Measurements from ENCODE around the gene SOS1. TPM values are rescaled to one million over a fixed set of nuclear protein-coding genes. Genes with fewer than 3 reads are reported as not detected.

Gene SOS1
- total and polyA plus RNA-seq, 4 donors: 4.2 to 16.4 (median 7.2) TPM

DNA sequence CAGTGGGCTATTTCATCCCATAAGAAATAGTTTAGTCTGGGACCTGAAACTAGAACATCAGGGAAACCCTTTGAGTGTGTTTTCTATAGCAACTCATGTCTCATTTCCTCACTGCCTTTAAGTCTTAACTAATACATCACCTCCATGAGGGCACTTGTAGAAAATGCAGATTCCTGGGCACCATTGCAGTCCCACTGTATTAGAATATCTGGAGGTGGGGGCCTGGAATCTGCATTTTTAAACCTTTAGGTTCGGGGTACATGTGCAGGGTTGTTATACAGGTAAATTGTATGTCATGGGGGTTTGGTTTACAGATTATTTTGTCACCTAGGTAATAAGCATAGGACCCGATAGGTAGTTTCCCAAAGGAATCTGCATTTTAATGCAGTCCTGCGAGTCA, 143.8 kb downstream of the SOS1 start:
- TF ChIP-seq FOXA2 (IDR thresholded peaks at IDR 0.05) (no peak), YY1 (IDR thresholded peaks at IDR 0.05) (no peak), NR2F2 (IDR thresholded peaks at IDR 0.05) (no peak), REST (IDR thresholded peaks at IDR 0.05) (no peak), ZBTB33 (IDR thresholded peaks at IDR 0.05) (no peak), EGR1 (IDR thresholded peaks at IDR 0.05; ENCODE audit: low read depth in 2 of 2) (no peak), HNF4A (conservative IDR thresholded peaks at IDR 0.05) (no peak), SP1 (IDR thresholded peaks at IDR 0.05) (no peak)
- Histone ChIP-seq H3K36me3 (ENCODE audit: control insufficient read depth in 4 of 4, insufficient read depth in 3 of 4, low read depth in 1 of 4, low read length in 3 of 4) (no peaks in the 10 kb centered on the region), H3K9me3 (ENCODE audit: control insufficient read depth in 4 of 4, low read length in 3 of 4) (no peaks in the 10 kb centered on the region), H3K4me1 (ENCODE audit: control insufficient read depth in 4 of 4, insufficient read depth in 4 of 4, low read length in 3 of 4) (no peaks in the 10 kb centered on the region), H3K27ac (ENCODE audit: low read depth in 1 of 2, low read length in 2 of 2) (no peak overlapping the region), H3K9ac (ENCODE audit: low read depth in 1 of 2, low read length in 2 of 2) (no peak overlapping the region), H3K27me3 (ENCODE audit: control insufficient read depth in 4 of 4, insufficient read depth in 4 of 4, low read length in 3 of 4) (no peaks in the 10 kb centered on the region), H3K4me3 (ENCODE audit: low read depth in 1 of 3, low read length in 3 of 3) (no peak overlapping the region)
- WGBS: 96% methylated on average over 3 of the region's 3 CpGs
- no peak for DNase-seq (ENCODE audit: low spot score)

DNA sequence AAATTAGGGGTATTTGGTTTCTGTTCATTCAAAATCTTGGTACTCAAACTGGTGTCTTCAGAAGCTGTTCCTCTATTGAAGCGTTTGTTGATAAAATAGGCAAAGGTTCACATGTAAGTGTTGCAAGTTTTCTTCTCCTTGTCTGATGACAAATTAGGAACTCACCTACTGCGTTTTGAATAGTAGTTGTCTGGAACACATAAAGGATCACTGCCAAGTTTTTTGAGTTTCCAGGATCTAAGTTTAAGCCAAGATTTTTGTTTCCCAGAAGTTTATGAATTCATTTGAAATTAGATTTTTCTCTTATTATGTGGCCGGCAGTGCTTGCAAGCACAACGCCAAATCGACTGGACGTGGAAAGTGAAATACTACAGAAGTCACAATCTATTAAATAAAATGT, 145.8 kb downstream of the SOS1 start:
- Histone ChIP-seq H3K9me3 (ENCODE audit: control insufficient read depth in 4 of 4, low read length in 3 of 4) (no peaks in the 10 kb centered on the region), H3K27me3 (ENCODE audit: control insufficient read depth in 4 of 4, insufficient read depth in 4 of 4, low read length in 3 of 4) (no peaks in the 10 kb centered on the region), H3K4me3 (ENCODE audit: low read depth in 1 of 3, low read length in 3 of 3) (no peak overlapping the region), H3K4me1 (ENCODE audit: control insufficient read depth in 4 of 4, insufficient read depth in 4 of 4, low read length in 3 of 4) (no peaks in the 10 kb centered on the region), H3K9ac (ENCODE audit: low read depth in 1 of 2, low read length in 2 of 2) (no peak overlapping the region), H3K36me3 (ENCODE audit: control insufficient read depth in 4 of 4, insufficient read depth in 3 of 4, low read depth in 1 of 4, low read length in 3 of 4) (no peaks in the 10 kb centered on the region), H3K27ac (ENCODE audit: low read depth in 1 of 2, low read length in 2 of 2) (no peak overlapping the region)
- no peak for DNase-seq (ENCODE audit: low spot score)
- no peak for TF ChIP-seq CTCF (IDR thresholded peaks at IDR 0.05; ENCODE audit: low read depth, low read length, missing input control)
- no peak for TF ChIP-seq TAF1 (conservative IDR thresholded peaks at IDR 0.05)
- TF ChIP-seq, protein P1, sequence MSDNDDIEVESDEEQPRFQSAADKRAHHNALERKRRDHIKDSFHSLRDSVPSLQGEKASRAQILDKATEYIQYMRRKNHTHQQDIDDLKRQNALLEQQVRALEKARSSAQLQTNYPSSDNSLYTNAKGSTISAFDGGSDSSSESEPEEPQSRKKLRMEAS (IDR thresholded peaks at IDR 0.05): no peak
- no peak for TF ChIP-seq RAD21 (IDR thresholded peaks at IDR 0.05)
- no peak for TF ChIP-seq SP1 (IDR thresholded peaks at IDR 0.05)
- no peak for TF ChIP-seq YY1 (IDR thresholded peaks at IDR 0.05)
- no peak for TF ChIP-seq HNF4G (IDR thresholded peaks at IDR 0.05)
- no peak for TF ChIP-seq HNF4A (conservative IDR thresholded peaks at IDR 0.05)
- TF ChIP-seq NR2F2 (IDR thresholded peaks at IDR 0.05): no peak
- no peak for TF ChIP-seq EGR1 (IDR thresholded peaks at IDR 0.05; ENCODE audit: low read depth in 2 of 2)
- no peak for TF ChIP-seq JUND (IDR thresholded peaks at IDR 0.05)
- no peak for TF ChIP-seq ATF3 (IDR thresholded peaks at IDR 0.05)
- TF ChIP-seq ZBTB33 (IDR thresholded peaks at IDR 0.05): no peak
- TF ChIP-seq GABPA (IDR thresholded peaks at IDR 0.05 in 1 of 2, conservative IDR thresholded peaks at IDR 0.05 in 1 of 2): no peak
- no peak for TF ChIP-seq REST (IDR thresholded peaks at IDR 0.05)
- no peak for TF ChIP-seq RXRA (IDR thresholded peaks at IDR 0.05)
- no peak for TF ChIP-seq FOXA2 (IDR thresholded peaks at IDR 0.05)
- TF ChIP-seq FOXA1 (IDR thresholded peaks at IDR 0.05): no peak
- WGBS: 90% methylated on average over 6 of the region's 6 CpGs
